Adrenal gland (tissue), 12 donors: Measurements from ENCODE around the gene DNAH17. TPM values are rescaled to one million over a fixed set of nuclear protein-coding genes. Genes with fewer than 3 reads are reported as not detected.

Source experiments
- DNase-seq, 7 donors: peaks; one replicate each; pipeline ENCODE4 v3.0.0-alpha.2; 2019 to 2020
- H3K27ac ChIP-seq, 5 donors: fragments of 200-600 bp; sonication (generic) in 4 of 5; 1 replicate in 3 of 5; 2 replicates in 2 of 5; pipeline versions ENCODE4 v1.5.1 to v1.8.0; 2016 to 2020; ENCODE audit warnings: mild to moderate bottlenecking in 1 of 5
- H3K27me3 ChIP-seq: fragments of 200-600 bp; 2 replicates; pipeline ENCODE4 v1.8.0; 2021
- H3K36me3 ChIP-seq, 2 donors: fragments of 200-600 bp; replicated peaks in 1 of 2; 1 replicate in 1 of 2; 2 replicates in 1 of 2; pipeline versions ENCODE4 v1.5.1 to v1.8.0; 2018 to 2022
- H3K4me1 ChIP-seq, 2 donors: fragments of 200-600 bp; replicated peaks in 1 of 2; 1 replicate in 1 of 2; 2 replicates in 1 of 2; pipeline versions ENCODE4 v1.5.1 to v1.8.0; 2018 to 2021
- H3K4me3 ChIP-seq, 4 donors: fragments of 200-600 bp; sonication (generic) in 3 of 4; one replicate each; pipeline ENCODE4 v1.5.1; 2016 to 2018
- H3K9me3 ChIP-seq, 3 donors: fragments of 200-600 bp; sonication (generic) in 1 of 3; replicated peaks in 1 of 3; 1 replicate in 2 of 3; 2 replicates in 1 of 3; pipeline versions ENCODE4 v1.5.1 to v1.8.0; 2016 to 2021
- POLR2A ChIP-seq, 2 donors: fragments of 450-650 bp; IDR thresholded peaks; one replicate each; pipeline ENCODE4 v1.6.1; 2017; ENCODE audit warnings: antibody characterized with exemption in 2 of 2, mild to moderate bottlenecking in 2 of 2, moderate library complexity in 1 of 2
- WGBS, 4 donors: extraction: QIAGEN DNeasy Blood & Tissue Kit in 2 of 4; methylation state at CpG; one replicate each; pipeline versions ENCODE4 v1.1.5 to v1.1.7; 2013 to 2017; 5-methylcytosine and 5-hydroxymethylcytosine counted together
- intact Hi-C, 2 donors: fragments of 100-400 bp; cut with DNase I; formaldehyde crosslinking; loops; one replicate each; pipeline versions ENCODE4 v1.14.1 to v1.15.0; 2022 to 2023
- polyA plus RNA-seq, 3 donors: library from polyadenylated mRNA; stranded (reverse); fragments of 200-250 nt in 2 of 3; fragments of 350-450 nt in 1 of 3; fragmentation: Illumina TruSeq in 1 of 3; extraction: RNeasy Lipid Tissue Mini Kit (QIAGEN cat#74804) in 1 of 3; gene quantifications; one replicate each; pipeline ENCODE4 v1.2.3, GENCODE V29; 2013 to 2014
- total RNA-seq, 9 donors: library from RNA; depleted of rRNA in 4 of 9; stranded (reverse); fragments of >200 nt in 4 of 9; fragments of 120-200 nt in 1 of 9; fragmentation: NEBNext Ultra II Directional in 1 of 9; extraction: Animal tissue kit (Norgen Biotek cat#: 25700) in 1 of 9; gene quantifications; one replicate each; pipeline versions ENCODE4 v1.1.0 to v1.2.4, GENCODE V29; 2013 to 2023
- TF ChIP-seq, protein P1 (sequence below), 6 experiments: fragments of 450-650 bp in 4 of 6; fragments of 200-600 bp in 2 of 6; sonication (generic) in 1 of 6; IDR thresholded peaks; 1 replicate in 5 of 6; 2 replicates in 1 of 6; pipeline versions ENCODE4 v1.5.1 to v1.8.0; 2016 to 2021; ENCODE audit warnings: antibody characterized with exemption in 6 of 6, mild to moderate bottlenecking in 2 of 6, moderate library complexity in 1 of 6
- donor health status: healthy with polysubstance abuse.
- donor health status: Bipolar disorder and iron deficiency.
- donor health status: DM: yes; HTN: yes; CAD: no.
- donor health status: DM: no; HTN: no; CAD: no.
- donor health status: DM: no; HTN: no; CAD: no.
- donor health status: DM: yes; HTN: yes; CAD: no.

DNAH17 gene
- total and polyA plus RNA-seq, 12 donors = 0.03 to 1.8 (median 0.22) TPM; not detected in 5

GRCh38 chr17:78427140-78427539 lies 150.1 kb downstream of the DNAH17 start:
- intact Hi-C loops = no loop called here
- peaks cover 0 to 38% of the 10 kb centered on the region in 2 donors for H3K36me3 ChIP-seq
- no peak overlapping the region for H3K27ac ChIP-seq

GRCh38 chr17:78426293-78426879 lies 150.8 kb downstream of the DNAH17 start:
- Histone ChIP-seq H3K4me3 (no peak overlapping the region), H3K9me3 (no peaks in the 10 kb centered on the region), H3K27ac (no peak overlapping the region), H3K36me3 (peaks cover 0 to 44% of the 10 kb centered on the region in 2 donors), H3K4me1 (no peaks in the 10 kb centered on the region), H3K27me3 (no peaks in the 10 kb centered on the region)
- no peak for TF ChIP-seq POLR2A (IDR thresholded peaks at IDR 0.05)
- TF ChIP-seq, protein P1, sequence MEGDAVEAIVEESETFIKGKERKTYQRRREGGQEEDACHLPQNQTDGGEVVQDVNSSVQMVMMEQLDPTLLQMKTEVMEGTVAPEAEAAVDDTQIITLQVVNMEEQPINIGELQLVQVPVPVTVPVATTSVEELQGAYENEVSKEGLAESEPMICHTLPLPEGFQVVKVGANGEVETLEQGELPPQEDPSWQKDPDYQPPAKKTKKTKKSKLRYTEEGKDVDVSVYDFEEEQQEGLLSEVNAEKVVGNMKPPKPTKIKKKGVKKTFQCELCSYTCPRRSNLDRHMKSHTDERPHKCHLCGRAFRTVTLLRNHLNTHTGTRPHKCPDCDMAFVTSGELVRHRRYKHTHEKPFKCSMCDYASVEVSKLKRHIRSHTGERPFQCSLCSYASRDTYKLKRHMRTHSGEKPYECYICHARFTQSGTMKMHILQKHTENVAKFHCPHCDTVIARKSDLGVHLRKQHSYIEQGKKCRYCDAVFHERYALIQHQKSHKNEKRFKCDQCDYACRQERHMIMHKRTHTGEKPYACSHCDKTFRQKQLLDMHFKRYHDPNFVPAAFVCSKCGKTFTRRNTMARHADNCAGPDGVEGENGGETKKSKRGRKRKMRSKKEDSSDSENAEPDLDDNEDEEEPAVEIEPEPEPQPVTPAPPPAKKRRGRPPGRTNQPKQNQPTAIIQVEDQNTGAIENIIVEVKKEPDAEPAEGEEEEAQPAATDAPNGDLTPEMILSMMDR (IDR thresholded peaks at IDR 0.05) = no peak
- DNase-seq = no peak
- intact Hi-C loops = no loop called here
- 89 to 94% (median 92%) methylated on average over 16 to 22 of the region's 22 CpGs for WGBS, 4 donors

More at GRCh38 chr17:78427140-78427539, 150.1 kb downstream of the DNAH17 start:
- WGBS, 4 donors = 92 to 95% (median 94%) methylated on average over 11 of the region's 11 CpGs
- Histone ChIP-seq H3K4me1 (no peaks in the 10 kb centered on the region), H3K27me3 (no peaks in the 10 kb centered on the region), H3K9me3 (no peaks in the 10 kb centered on the region), H3K4me3 (no peak overlapping the region)
- no peak for DNase-seq
- no peak for TF ChIP-seq POLR2A (IDR thresholded peaks at IDR 0.05)

GRCh38 chr17:78425429-78425828 lies 151.8 kb downstream of the DNAH17 start:
- WGBS, 4 donors = 80 to 89% (median 87%) methylated on average over 11 to 17 of the region's 17 CpGs
- Histone ChIP-seq H3K36me3 (peaks cover 0 to 54% of the 10 kb centered on the region in 2 donors), H3K4me1 (no peaks in the 10 kb centered on the region), H3K27ac (no peak overlapping the region), H3K4me3 (no peak overlapping the region), H3K9me3 (no peaks in the 10 kb centered on the region), H3K27me3 (no peaks in the 10 kb centered on the region)
- no peak for TF ChIP-seq POLR2A (IDR thresholded peaks at IDR 0.05)
- TF ChIP-seq, protein P1 (IDR thresholded peaks at IDR 0.05) = no peak
- DNase-seq = no peak
- intact Hi-C loops = no loop called here

DNA sequence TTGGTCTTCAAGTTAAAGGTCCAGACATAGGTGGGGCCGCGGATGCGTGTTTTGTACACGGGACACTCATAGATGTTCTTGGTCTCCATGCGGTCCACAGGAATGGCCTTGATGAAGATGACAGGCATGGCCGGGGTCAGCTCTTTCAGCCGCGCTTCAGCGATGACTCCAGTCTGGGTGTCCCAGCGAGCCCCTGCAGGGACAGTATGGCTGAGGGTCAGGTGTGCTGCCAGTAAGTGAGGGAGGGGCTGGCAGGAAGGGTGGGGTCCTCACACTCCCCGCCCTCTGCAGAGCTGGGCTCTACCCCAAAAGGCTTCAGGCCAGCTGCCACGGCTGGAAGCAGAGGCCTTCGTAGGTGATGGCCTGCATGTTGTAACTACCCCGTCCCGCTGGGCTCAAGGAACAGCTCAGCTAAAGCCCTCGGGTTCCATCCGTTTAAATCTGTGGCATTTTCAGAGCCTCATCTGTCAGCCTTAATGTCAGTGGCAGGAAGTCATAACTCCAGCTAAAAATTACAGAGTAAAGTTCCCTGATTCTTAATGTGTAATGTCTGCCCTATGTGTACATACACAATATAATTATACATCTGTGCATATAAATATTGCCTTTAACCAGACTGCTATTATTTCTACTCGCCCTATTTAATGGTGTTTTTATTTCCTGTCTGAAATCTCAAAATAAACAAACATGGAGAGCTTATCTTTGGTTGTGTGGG lies 153.1 kb downstream of the DNAH17 start:
- no peak for DNase-seq
- Histone ChIP-seq H3K27me3 (no peaks in the 10 kb centered on the region), H3K27ac (peak overlapping the region in 1 of 5 donors; percentile 68), H3K4me1 (no peaks in the 10 kb centered on the region), H3K36me3 (peaks cover 0 to 65% of the 10 kb centered on the region in 2 donors), H3K9me3 (no peaks in the 10 kb centered on the region), H3K4me3 (no peak overlapping the region)
- 66 to 80% (median 79%) methylated on average over 12 to 18 of the region's 18 CpGs for WGBS, 4 donors
- intact Hi-C loops = loop anchor here (5.0 kb wide), 2 partner anchors 62 to 132 kb away; partner anchors contain the start of gene SOCS3 (in 2 of the 2)
- no peak for TF ChIP-seq POLR2A (IDR thresholded peaks at IDR 0.05)
- TF ChIP-seq, protein P1 (IDR thresholded peaks at IDR 0.05) = no peak
